Endothelial cell of umbilical vein (primary cell): ENCODE data around the gene PARP6. TPM values are rescaled to one million over a fixed set of nuclear protein-coding genes. Genes with fewer than 3 reads are reported as not detected.

Experiments used
- BruUV-seq: library from RNA; stranded (reverse); fragments of 400-500 nt; replicated peaks from 2 replicates; lab custom pipeline; 2021; lab: Mats Ljungman, UMichigan
- CTCF ChIA-PET: fragments of 300-600, 350-600 bp; sonication (Branson Sonifier 250); formaldehyde crosslinking; loops from one replicate; lab custom pipeline; 2021; ENCODE audit warnings: antibody characterized with exemption, inconsistent platforms; lab: Charles Lee
- POLR2A ChIA-PET: fragments of 300-600, 350-600 bp; sonication (Branson Sonifier 250); formaldehyde crosslinking; loops from one replicate; lab custom pipeline; 2021; ENCODE audit warnings: antibody characterized with exemption, inconsistent platforms; lab: Charles Lee
- DNase-seq: peaks from one replicate; pipeline ENCODE4 v3.0.0-alpha.2; 2011; ENCODE audit warnings: low read depth, low spot score
- FAIRE-seq: peaks from 2 replicates; lab custom pipeline; 2011; peaks lifted over from hg19 to GRCh38; lab: Jason Lieb, UNC
- H2AFZ ChIP-seq: 2 replicates; pipeline ENCODE4 v1.6.0; 2012; ENCODE audit warnings: low read depth, low read length, control low read depth, inconsistent platforms
- H3K27ac ChIP-seq: 2 replicates; pipeline ENCODE4 v1.5.1; 2011; ENCODE audit warnings: low read depth, mild to moderate bottlenecking, control low read depth, low read length, moderate library complexity; ENCODE audit not compliant: insufficient read depth
- H3K27me3 ChIP-seq, 2 experiments: 2 replicates each; pipeline versions ENCODE4 v1.6.0 to v1.6.1; 2011; ENCODE audit warnings: low read length in 2 of 2, mixed read lengths in 1 of 2; ENCODE audit not compliant: control insufficient read depth in 2 of 2, insufficient read depth in 2 of 2
- H3K36me3 ChIP-seq, 2 experiments: 2 replicates in 1 of 2; 3 replicates in 1 of 2; pipeline ENCODE4 v1.5.1; 2011; ENCODE audit warnings: low read length in 2 of 2, mild to moderate bottlenecking in 1 of 2, moderate library complexity in 1 of 2; ENCODE audit not compliant: control insufficient read depth in 2 of 2, insufficient read depth in 2 of 2; ENCODE audit errors: extremely low read depth in 1 of 2
- H3K4me1 ChIP-seq: 3 replicates; pipeline ENCODE4 v1.5.1; 2011; ENCODE audit warnings: mild to moderate bottlenecking, low read length; ENCODE audit not compliant: control insufficient read depth, insufficient read depth; ENCODE audit errors: extremely low read depth
- H3K4me2 ChIP-seq: 2 replicates; pipeline ENCODE4 v1.6.1; 2011; ENCODE audit warnings: low read length, control low read depth, mixed read lengths; ENCODE audit not compliant: insufficient read depth
- H3K4me3 ChIP-seq, 3 experiments: fragments of 200-600 bp in 1 of 3; sonication (generic), shearing (Covaris generic) in 1 of 3; replicated peaks in 1 of 3; 2 replicates each; pipeline ENCODE4 v1.5.1; 2011 to 2016; ENCODE audit warnings: control low read depth in 3 of 3, low read length in 3 of 3, mild to moderate bottlenecking in 2 of 3, inconsistent platforms in 1 of 3, low read depth in 1 of 3, moderate library complexity in 1 of 3; ENCODE audit not compliant: insufficient read depth in 1 of 3
- H3K79me2 ChIP-seq: 2 replicates; pipeline ENCODE4 v1.6.0; 2012; ENCODE audit warnings: low read length, inconsistent platforms; ENCODE audit not compliant: control insufficient read depth, insufficient read depth
- H3K9ac ChIP-seq: replicated peaks from 2 replicates; pipeline ENCODE3; 2011; ENCODE audit warnings: low read length, control low read depth; ENCODE audit not compliant: insufficient read depth; ENCODE audit errors: extremely low read depth
- H3K9me1 ChIP-seq: replicated peaks from 3 replicates; pipeline ENCODE4 v1.6.0; 2011; ENCODE audit warnings: mild to moderate bottlenecking, low read length; ENCODE audit not compliant: control insufficient read depth, insufficient read depth; ENCODE audit errors: extremely low read depth
- H3K9me3 ChIP-seq: replicated peaks from 2 replicates; pipeline ENCODE4 v1.5.1; 2012; ENCODE audit warnings: low read length, inconsistent platforms; ENCODE audit not compliant: control insufficient read depth, insufficient read depth
- H4K20me1 ChIP-seq: replicated peaks from 2 replicates; pipeline ENCODE3; 2011; ENCODE audit warnings: mild to moderate bottlenecking, low read length; ENCODE audit not compliant: control insufficient read depth, insufficient read depth; ENCODE audit errors: extremely low read depth
- CTCF ChIP-seq, 2 donors: IDR thresholded peaks; 1 replicate in 1 of 2; 2 replicates in 1 of 2; pipeline ENCODE4 v1.5.1; 2011; ENCODE audit warnings: low read length in 2 of 2, mild to moderate bottlenecking in 2 of 2, moderate library complexity in 2 of 2, control low read depth in 1 of 2, inconsistent platforms in 1 of 2, low read depth in 1 of 2; ENCODE audit not compliant: insufficient read depth in 1 of 2; ENCODE audit errors: extremely low read depth in 1 of 2
- EZH2 ChIP-seq: IDR thresholded peaks from 2 replicates; pipeline ENCODE4 v1.6.1; 2012; ENCODE audit warnings: borderline replicate concordance, low read depth, mild to moderate bottlenecking, moderate library complexity, low read length, inconsistent platforms; ENCODE audit not compliant: severe bottlenecking
- FOS ChIP-seq: IDR thresholded peaks from 2 replicates; pipeline ENCODE4 v1.6.1; 2011; ENCODE audit warnings: mild to moderate bottlenecking, low read length, moderate library complexity, borderline replicate concordance; ENCODE audit not compliant: insufficient read depth
- GATA2 ChIP-seq: IDR thresholded peaks from 2 replicates; pipeline ENCODE4 v1.7.0; 2011; ENCODE audit warnings: low read depth, mild to moderate bottlenecking, moderate library complexity, mixed read lengths, low read length; ENCODE audit not compliant: insufficient read length, insufficient read depth
- JUN ChIP-seq: IDR thresholded peaks from 2 replicates; pipeline ENCODE4 v1.6.1; 2011; ENCODE audit warnings: borderline replicate concordance, low read depth; ENCODE audit not compliant: insufficient read length, insufficient read depth
- MAX ChIP-seq: IDR thresholded peaks from 2 replicates; pipeline ENCODE4 v1.6.1; 2011; ENCODE audit not compliant: insufficient read depth, insufficient read length
- MYC ChIP-seq: IDR thresholded peaks from one replicate; pipeline ENCODE4 v1.6.1; 2011; ENCODE audit warnings: mild to moderate bottlenecking, low read depth, low read length
- POLR2A ChIP-seq: IDR thresholded peaks from 2 replicates; pipeline ENCODE4 v1.6.1; 2012; ENCODE audit warnings: low read depth, mild to moderate bottlenecking, control low read depth, low read length
- POLR2AphosphoS5 ChIP-seq: IDR thresholded peaks from 2 replicates; pipeline ENCODE4 v1.6.1; 2012; ENCODE audit warnings: low read depth, mild to moderate bottlenecking, control low read depth, low read length, moderate library complexity; ENCODE audit not compliant: insufficient read depth
- dilution Hi-C: fragments of 300-500 bp; cut with MboI; formaldehyde crosslinking; loops from one replicate; pipeline ENCODE4 v1.15.0; 2019; ENCODE audit warnings: low sequenced_read_pairs; ENCODE audit not compliant: extremely low pct_ligation_motif_present
- intact Hi-C: fragments of 100-400 bp; cut with micrococcal nuclease; formaldehyde crosslinking; loops from one replicate; pipeline ENCODE4 v1.10.0; 2022
- polyA plus RNA-seq, 4 experiments: library from polyadenylated mRNA; depleted of rRNA in 3 of 4; stranded (reverse) in 3 of 4; unstranded in 1 of 4; fragments of >200 nt; gene quantifications; 2 replicates each; pipeline versions ENCODE4 v1.2.1 to v1.2.3, GENCODE V29; 2011 to 2012; ENCODE audit warnings: missing spikeins in 1 of 4
- total RNA-seq: library from RNA; stranded (reverse); gene quantifications from 2 replicates; pipeline ENCODE4 v1.2.3, GENCODE V29; 2021

Gene PARP6
- total and polyA plus RNA-seq, 2 donors (not counting 3 experiments of a cell fraction or from before 2014, with no cell fraction given): 41.1 to 53.3 TPM

- H3K4me2 ChIP-seq: no peak overlapping the region
- H3K9me1 ChIP-seq: no peaks in the 10 kb centered on the region
- H3K79me2 ChIP-seq: no peaks in the 10 kb centered on the region
- H3K27ac ChIP-seq: no peak overlapping the region
- no peaks in the 10 kb centered on the region for H4K20me1 ChIP-seq
- H3K27me3 ChIP-seq: peaks cover 0 to under 1% of the 10 kb centered on the region in 2 experiments
- H3K9me3 ChIP-seq: no peaks in the 10 kb centered on the region
- ChIA-PET CTCF (interaction anchor here (0.9 to 4.7 kb wide), 4 partner anchors 10 to 84 kb away, joined by 3 to 63 read pairs (median 10); no protein-coding TSS in a partner anchor), POLR2A (no interaction called here)
- no peak for DNase-seq
- no peak overlapping the region for H3K4me3 ChIP-seq
- intact Hi-C loops: no loop called here
- dilution Hi-C loops: no loop called here
- FAIRE-seq: no peak
- H3K9ac ChIP-seq: no peak overlapping the region
- TF ChIP-seq MYC: no peak
- H3K36me3 ChIP-seq: peaks cover 50 to 54% of the 10 kb centered on the region in 2 experiments
- BruUV-seq: no TSS peak
- H2AFZ ChIP-seq: no peak overlapping the region
- peaks cover 8% of the 10 kb centered on the region for H3K4me1 ChIP-seq
Measured at GRCh38 chr15:72202302-72202701, 70.1 kb downstream of the PARP6 start.

- H3K4me2 ChIP-seq: no peak overlapping the region
Measured at GRCh38 chr15:72201391-72201921, 70.9 kb downstream of the PARP6 start.

More at GRCh38 chr15:72201391-72201921, 70.9 kb downstream of the PARP6 start:
- H3K4me1 ChIP-seq: peaks cover 8% of the 10 kb centered on the region
- no peak overlapping the region for H3K4me3 ChIP-seq
- dilution Hi-C loops: no loop called here
- no peaks in the 10 kb centered on the region for H3K79me2 ChIP-seq
- H3K27ac ChIP-seq: no peak overlapping the region
- TF ChIP-seq MAX: no peak
- no peak for TF ChIP-seq FOS
- no peak for TF ChIP-seq POLR2A
- no peak for TF ChIP-seq JUN
- TF ChIP-seq POLR2AphosphoS5: no peak
- no peak for TF ChIP-seq MYC
- no peak for TF ChIP-seq EZH2
- no peak for TF ChIP-seq CTCF (IDR thresholded peaks at IDR 0.05; ENCODE audit: extremely low read depth in 1 of 2, insufficient read depth in 1 of 2, low read depth in 1 of 2, low read length in 2 of 2)
- TF ChIP-seq GATA2: no peak
- H4K20me1 ChIP-seq: no peaks in the 10 kb centered on the region
- DNase-seq (no peak), FAIRE-seq (no peak)
- H2AFZ ChIP-seq: no peak overlapping the region
- H3K27me3 ChIP-seq: peaks cover 0 to 2% of the 10 kb centered on the region in 2 experiments
- intact Hi-C loops: no loop called here
- no TSS peak for BruUV-seq
- no peaks in the 10 kb centered on the region for H3K9me3 ChIP-seq
- H3K9me1 ChIP-seq: no peaks in the 10 kb centered on the region
- peaks cover 42 to 46% of the 10 kb centered on the region in 2 experiments for H3K36me3 ChIP-seq
- ChIA-PET POLR2A (no interaction called here), CTCF (interaction anchor here (0.9 to 4.7 kb wide), 8 partner anchors 10 to 85 kb away, joined by 3 to 63 read pairs (median 4); no protein-coding TSS in a partner anchor)
- no peak overlapping the region for H3K9ac ChIP-seq
